ENCODE measurements around the gene C11orf68. TPM values are rescaled to one million over a fixed set of nuclear protein-coding genes. Genes with fewer than 3 reads are reported as not detected.

Gene C11orf68
- total and polyA plus RNA-seq, 2 of the 8 experiments (the other 6 are each of a cell fraction or from before 2014, with no cell fraction given), result 24.0 to 51.2 TPM

GRCh38 chr11:65873318-65874156, 45.3 kb downstream of the C11orf68 start (continued):
- TF ChIP-seq JUND (IDR thresholded peaks at IDR 0.05; ENCODE audit: low read length) (no peak), SP1 (IDR thresholded peaks at IDR 0.05; ENCODE audit: low read depth, low read length) (peak; percentile 83; the same call in 1 of the 2 replicates), SIRT6 (IDR thresholded peaks at IDR 0.05; ENCODE audit: low read length) (no peak), SIN3A (conservative IDR thresholded peaks at IDR 0.05 in 1 of 2, IDR thresholded peaks at IDR 0.05 in 1 of 2; ENCODE audit: low read depth in 1 of 2, low read length in 2 of 2) (0 out of 4 replicates have a peak, but pooled peaks have one; percentile 16 to 44), KDM1A (IDR thresholded peaks at IDR 0.05; ENCODE audit: borderline replicate concordance, low read length) (peak; percentile 39; the same call in 1 of the 2 replicates), POLR2A (IDR thresholded peaks at IDR 0.05; ENCODE audit: control extremely low read depth in 1 of 2, low read depth in 2 of 2, low read length in 2 of 2) (peak in 1 of 2 experiments; percentile 30; a peak in 1 of 3 replicates), RBBP5 (IDR thresholded peaks at IDR 0.05; ENCODE audit: borderline replicate concordance, low read depth, low read length) (peak; percentile 66), BACH1 (IDR thresholded peaks at IDR 0.05; ENCODE audit: low read length) (peak; percentile 73), SUZ12 (IDR thresholded peaks at IDR 0.05; ENCODE audit: low read length) (no peak), CHD2 (IDR thresholded peaks at IDR 0.05; ENCODE audit: low read length) (no peak), KDM4A (IDR thresholded peaks at IDR 0.05; ENCODE audit: low read depth, low read length, severe bottlenecking) (peak; percentile 49), SP4 (IDR thresholded peaks at IDR 0.05; ENCODE audit: low read length) (peak; percentile 96), SIX5 (IDR thresholded peaks at IDR 0.05; ENCODE audit: low read depth, low read length) (no peak), CREB1 (IDR thresholded peaks at IDR 0.05) (peak; percentile 64), TCF12 (IDR thresholded peaks at IDR 0.05; ENCODE audit: low read depth, low read length) (no peak), ATF3 (IDR thresholded peaks at IDR 0.05; ENCODE audit: insufficient read depth, low read depth, low read length) (peak; percentile 67), NRF1 (IDR thresholded peaks at IDR 0.05; ENCODE audit: low read depth, low read length) (no peak), CTCF (IDR thresholded peaks at IDR 0.05; ENCODE audit: control extremely low read depth in 1 of 3, insufficient read depth in 1 of 3, low read depth in 1 of 3, low read length in 3 of 3) (no peak), RXRA (IDR thresholded peaks at IDR 0.05; ENCODE audit: insufficient read depth, low read depth, low read length) (0 out of 2 replicates have a peak, but pooled peaks have one; percentile 64), RNF2 (IDR thresholded peaks at IDR 0.05; ENCODE audit: borderline replicate concordance, low read depth, low read length, missing control alignments, poor library complexity, severe bottlenecking) (no peak), SP2 (IDR thresholded peaks at IDR 0.05; ENCODE audit: low read length) (no peak), YY1 (IDR thresholded peaks at IDR 0.05; ENCODE audit: low read depth, low read length) (no peak)
